Measurements from ENCODE around the gene RNF212.
A peak's percentile ranks its signal among the peaks of the same experiment; 100 is the strongest.
"Not testable (repeated sequence)": the region's sequence is repeated elsewhere in the genome, so short reads cannot be mapped to it uniquely, and the experiment has no call there.

Gene RNF212

GRCh38 chr4:1113311-1114009 is at the start of gene RNF212:
RNF212 (minus strand) TSS chr4:1113564; CDS start chr4:1113464, 100 bp downstream.
- DNase-seq, result peak; percentile 32

DNA sequence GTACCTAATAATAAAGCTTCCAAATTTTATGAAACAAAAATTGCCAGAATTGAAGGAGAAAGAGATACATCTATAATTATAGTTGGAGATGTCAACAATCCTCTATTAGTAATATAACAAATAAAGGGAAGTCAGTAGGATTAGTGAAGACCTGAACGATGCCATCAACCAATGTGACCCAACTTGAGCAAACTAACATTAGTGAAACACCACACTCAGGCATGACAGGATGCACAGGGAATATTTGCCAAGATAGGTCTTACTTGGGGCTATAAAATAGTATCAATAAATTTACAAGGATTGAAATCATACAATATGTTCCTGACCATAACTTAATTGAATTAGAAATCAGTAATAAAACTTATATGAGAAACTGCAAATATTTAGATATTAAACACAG is 47.0 kb upstream of the RNF212 start:
- DNase-seq, result no peak

GRCh38 chr4:1156069-1156468 is 42.7 kb upstream of the RNF212 start:
- no peak for DNase-seq

DNA sequence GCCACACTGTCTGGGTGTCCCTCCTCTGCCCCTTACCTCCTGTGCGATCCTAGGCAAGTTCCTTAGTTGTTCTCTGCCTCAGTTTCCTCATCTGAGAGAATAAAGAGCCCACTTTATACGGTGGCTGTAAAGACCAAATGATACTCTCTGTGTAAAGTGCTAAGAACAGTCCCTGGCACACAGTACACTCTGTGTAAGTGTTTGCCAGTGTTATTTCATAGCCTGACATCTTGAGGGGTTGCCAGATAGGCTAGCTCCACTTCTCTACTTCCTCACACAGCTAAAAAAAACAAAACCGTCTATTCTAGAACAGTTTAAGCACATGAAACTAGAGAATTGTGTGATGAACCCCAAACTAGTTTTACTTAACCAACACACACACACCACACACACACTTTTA is 42.0 kb upstream of the RNF212 start:
- DNase-seq, result no peak

GRCh38 chr4:1154523-1155182 is 41.3 kb upstream of the RNF212 start:
- no peak for DNase-seq

DNA sequence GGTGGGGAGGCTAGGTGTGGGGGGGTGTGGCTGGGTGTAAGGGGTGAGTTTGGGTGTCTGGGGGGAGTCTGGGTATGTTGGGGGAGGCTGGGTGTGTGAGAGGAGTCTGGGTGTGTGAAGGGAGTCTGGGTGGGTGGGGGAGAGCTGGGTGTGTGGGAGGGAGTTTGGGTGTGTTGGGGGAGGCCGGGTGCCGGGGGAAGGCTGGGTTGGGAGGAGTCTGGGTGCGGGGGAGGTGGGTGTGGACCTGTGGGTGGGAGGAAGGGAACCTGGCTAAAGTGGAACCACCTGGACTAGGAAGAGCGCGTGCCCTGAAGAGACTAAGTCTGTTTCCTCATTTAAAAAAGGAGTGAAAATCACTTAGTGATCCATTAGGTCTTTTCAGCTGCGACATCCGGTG is 40.8 kb upstream of the RNF212 start:
- no peak for DNase-seq

- no peak for DNase-seq
Observed at GRCh38 chr4:1153567-1154090, 40.3 kb upstream of the RNF212 start.

DNA sequence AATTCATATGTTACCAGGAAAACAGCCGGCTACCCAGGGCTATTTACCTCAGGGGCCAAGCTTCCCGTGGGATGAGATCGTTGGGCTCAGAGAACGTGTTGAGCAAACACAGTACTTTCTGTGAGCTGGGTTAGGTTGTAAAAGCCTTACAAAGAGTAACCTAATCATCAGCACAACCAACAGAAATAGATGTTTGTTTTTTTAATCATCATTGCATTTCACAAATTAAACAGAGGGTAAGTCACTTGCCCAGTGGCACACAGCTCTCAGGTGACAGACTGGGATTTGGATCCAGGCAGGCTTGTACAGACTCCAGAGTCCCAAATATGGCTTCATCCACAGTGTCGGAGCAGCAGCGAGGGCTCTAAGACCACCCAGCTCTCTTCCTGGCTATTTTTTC is 38.9 kb upstream of the RNF212 start:
- no peak for DNase-seq

GRCh38 chr4:1151541-1151940 is 38.2 kb upstream of the RNF212 start:
- no peak for DNase-seq

- no peak for DNase-seq
Observed at GRCh38 chr4:1150875-1151274, 37.5 kb upstream of the RNF212 start.

- no peak for DNase-seq
Observed at GRCh38 chr4:1139860-1140259, 26.5 kb upstream of the RNF212 start.

- DNase-seq, result no peak
Observed at GRCh38 chr4:1137850-1138249, 24.5 kb upstream of the RNF212 start.

GRCh38 chr4:1137063-1137776 is 23.9 kb upstream of the RNF212 start:
- DNase-seq, result peak; percentile 22

GRCh38 chr4:1136048-1136447 is 22.7 kb upstream of the RNF212 start:
- no peak for DNase-seq

DNA sequence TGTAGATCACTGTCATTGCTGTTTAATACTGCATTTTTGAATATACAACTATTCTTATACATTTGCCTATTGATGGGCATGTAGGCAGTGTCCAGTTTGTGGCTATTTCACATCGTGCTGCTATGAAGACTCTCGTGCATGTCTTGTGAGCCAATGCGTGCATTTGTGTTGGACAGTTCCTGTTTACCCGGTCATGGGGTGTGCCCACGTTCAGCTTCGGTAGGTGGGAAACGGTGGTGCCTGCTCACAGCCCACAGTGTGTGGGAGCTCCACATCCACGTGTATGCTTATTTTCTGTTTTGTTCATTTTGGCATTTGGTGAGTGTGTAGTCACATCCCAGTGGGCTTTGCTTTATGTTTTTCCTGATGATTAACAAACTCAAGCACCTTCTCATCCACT is 19.7 kb upstream of the RNF212 start:
- DNase-seq, result no peak

GRCh38 chr4:1130316-1131186 is 17.2 kb upstream of the RNF212 start:
- peak; percentile 75 for DNase-seq

DNA sequence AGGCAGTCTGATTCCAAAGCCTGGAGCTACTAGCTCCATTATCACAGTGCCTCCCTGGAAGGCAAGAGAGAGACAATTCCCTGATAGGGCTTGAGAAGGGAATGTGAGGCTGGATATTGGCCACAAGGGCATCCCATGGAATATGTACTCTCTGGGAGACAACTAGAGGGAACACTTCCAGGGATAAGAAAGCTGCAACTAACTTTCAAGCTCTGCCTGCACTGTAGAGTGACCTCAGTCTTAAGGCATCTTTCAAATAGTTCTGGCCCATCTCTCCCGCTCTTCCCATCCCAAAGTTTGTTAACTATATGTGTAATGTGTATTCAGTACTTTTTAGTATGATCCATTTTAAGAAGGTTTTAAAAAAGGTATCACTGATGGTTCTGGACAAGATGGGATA is 13.1 kb upstream of the RNF212 start:
- no peak for DNase-seq

DNA sequence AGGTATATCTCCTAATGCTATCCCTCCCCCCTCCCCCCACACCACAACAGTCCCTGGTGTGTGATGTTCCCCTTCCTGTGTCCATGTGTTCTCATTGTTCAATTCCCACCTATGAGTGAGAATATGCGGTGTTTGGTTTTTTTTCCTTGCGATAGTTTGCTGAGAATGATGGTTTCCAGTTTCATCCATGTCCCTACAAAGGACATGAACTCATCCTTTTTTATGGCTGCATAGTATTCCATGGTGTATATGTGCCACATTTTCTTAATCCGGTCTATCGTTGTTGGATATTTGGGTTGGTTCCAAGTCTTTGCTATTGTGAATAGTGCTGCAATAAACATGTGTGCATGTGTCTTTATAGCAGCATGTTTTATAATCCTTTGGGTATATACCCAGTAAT is 12.1 kb upstream of the RNF212 start:
- not testable (repeated sequence) for DNase-seq

GRCh38 chr4:1124818-1125217 is 11.5 kb upstream of the RNF212 start:
- DNase-seq, result no peak

- no peak for DNase-seq
Observed at GRCh38 chr4:1122505-1122904, 9.1 kb upstream of the RNF212 start.

DNA sequence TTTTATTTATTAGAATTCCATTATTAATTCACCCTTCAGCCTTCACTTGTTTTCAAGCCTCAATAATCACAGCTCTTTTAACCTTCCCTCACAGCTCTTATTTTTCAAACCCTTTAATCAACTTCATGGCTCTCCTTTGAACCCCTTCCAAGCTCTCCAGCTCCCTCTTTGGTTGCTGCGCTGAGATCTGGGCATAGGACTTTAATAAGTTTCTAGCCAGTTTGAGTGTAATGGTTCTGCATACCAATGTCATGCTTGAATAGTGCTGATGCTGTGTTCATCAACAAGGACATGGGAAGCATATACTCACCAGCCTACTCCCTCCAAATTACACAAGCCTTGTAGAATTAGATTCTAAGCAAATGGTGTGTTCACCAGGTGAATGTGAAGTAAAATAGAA is 3.5 kb upstream of the RNF212 start:
- DNase-seq, result no peak

- DNase-seq, result no peak
Observed at GRCh38 chr4:1115528-1116293, 2.3 kb upstream of the RNF212 start.

Data from CD4-positive, alpha-beta T cell treated with Interleukin-4 for 4 hours (primary cell).